ENCODE data around the gene MMP8.

Gene MMP8

DNA sequence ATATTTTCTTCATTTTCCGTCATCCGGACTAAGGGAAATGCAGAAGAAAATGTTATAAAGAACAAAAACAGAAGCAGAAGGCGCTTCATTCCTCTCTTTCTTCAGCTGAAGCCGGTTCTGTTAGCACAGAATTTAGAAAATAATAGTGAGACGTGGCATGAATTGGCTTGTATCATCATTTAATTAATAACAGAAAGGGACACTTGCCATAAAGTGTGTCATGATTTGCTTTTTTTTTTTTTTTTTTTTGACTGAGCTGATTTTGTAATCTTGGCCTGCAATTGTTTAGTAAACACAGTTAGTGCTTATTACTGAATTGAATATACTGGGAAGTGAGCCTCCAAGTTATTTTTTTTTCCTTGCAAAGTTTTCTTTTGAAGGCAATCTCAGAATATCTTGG lies 19.1 kb downstream of the MMP8 start, which contains the start of gene MMP27:
Gene MMP27, minus strand, starts transcription at position 144 of the 400 bp plus-strand sequence. Its CDS starts 55 bp downstream, at position 89.
- no peak for DNase-seq (ENCODE audit: low read depth)
- no peak for TF ChIP-seq CTCF (conservative IDR thresholded peaks at IDR 0.05; ENCODE audit: low read depth, low read length)
- no peak within 1 kb of the TSS for H3K4me3 ChIP-seq (ENCODE audit: low read length)

DNA sequence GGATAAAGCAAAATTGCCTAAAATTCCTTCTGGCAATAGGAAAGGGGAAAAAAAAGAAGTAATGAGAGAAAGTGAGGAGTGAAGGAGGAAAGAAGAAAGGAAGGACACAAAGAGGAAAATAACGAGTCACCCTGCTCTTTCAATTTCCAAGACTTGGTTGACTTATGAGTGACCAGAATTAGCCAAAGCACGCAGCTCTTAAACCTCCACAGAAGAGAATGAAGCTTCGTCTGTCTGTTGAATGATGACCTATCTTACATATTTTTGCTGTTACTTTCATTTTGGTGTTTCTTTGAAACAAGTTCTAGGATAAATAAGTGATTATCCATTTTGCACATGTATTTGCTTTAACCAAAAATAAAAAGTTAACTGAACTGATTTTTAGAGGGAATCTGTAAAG lies 19.9 kb downstream of the MMP8 start:
- no peak for DNase-seq (ENCODE audit: low read depth)
- no peak overlapping the region for H3K4me3 ChIP-seq (ENCODE audit: low read length)
- no peak for TF ChIP-seq CTCF (conservative IDR thresholded peaks at IDR 0.05; ENCODE audit: low read depth, low read length)

DNA sequence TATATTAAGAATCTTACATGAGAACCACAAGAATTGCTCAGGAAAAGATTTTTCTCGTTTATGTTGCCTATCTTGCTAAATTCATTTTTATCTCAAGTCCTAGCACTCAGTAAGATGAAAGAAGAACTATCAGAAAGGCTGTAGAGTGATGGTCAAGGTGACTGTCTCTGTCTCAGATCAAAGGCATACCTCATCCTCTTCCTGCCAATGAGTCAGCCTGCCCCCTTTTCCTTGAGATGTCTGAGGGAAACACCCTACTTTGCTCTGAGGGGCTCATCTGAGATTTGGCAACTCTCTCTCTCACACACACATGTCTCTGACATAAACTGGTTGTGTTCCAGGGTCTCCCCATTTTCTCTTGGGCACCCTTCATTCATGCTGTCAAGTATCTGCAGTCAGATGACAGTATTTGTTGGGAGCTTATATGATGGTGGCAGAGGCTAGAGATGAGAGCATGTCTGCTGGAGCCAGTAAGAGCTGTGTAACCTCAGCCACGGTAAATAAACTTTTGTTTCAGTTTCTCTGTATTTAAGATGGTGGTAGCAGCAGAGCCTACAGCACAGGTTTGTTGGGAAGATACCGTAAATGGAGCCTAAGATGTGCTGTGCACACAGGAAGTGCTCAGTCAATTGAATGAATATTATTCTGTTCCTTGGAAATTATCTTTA lies 20.8 kb downstream of the MMP8 start:
- no peak overlapping the region for H3K4me3 ChIP-seq (ENCODE audit: low read length)
- no peak for DNase-seq (ENCODE audit: low read depth)
- TF ChIP-seq CTCF (conservative IDR thresholded peaks at IDR 0.05; ENCODE audit: low read depth, low read length) = no peak

DNA sequence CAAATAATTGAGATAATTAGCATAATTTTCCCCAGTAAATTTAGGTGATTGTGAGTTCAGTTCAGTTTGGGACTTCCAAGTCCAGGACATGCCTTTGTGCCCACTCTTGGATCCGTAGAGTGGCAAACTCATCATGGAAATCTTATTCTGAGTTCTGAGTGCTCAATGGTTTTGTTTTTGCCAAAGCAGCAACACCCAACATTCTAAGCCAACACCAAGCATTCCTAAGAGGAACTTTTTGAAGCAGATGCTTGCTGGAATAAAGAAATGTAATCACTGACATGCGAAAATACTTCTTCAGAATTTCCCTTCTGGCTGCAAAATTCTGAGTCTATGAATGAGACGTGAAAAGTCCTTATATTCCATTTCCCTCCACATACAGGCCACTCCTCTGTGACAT lies 29.6 kb downstream of the MMP8 start:
- no peak overlapping the region for H3K4me3 ChIP-seq (ENCODE audit: low read length)
- no peak for DNase-seq (ENCODE audit: low read depth)
- no peak for TF ChIP-seq CTCF (conservative IDR thresholded peaks at IDR 0.05; ENCODE audit: low read depth, low read length)

- no peak for DNase-seq (ENCODE audit: low read depth)
- no peak for TF ChIP-seq CTCF (conservative IDR thresholded peaks at IDR 0.05; ENCODE audit: low read depth, low read length)
- no peak overlapping the region for H3K4me3 ChIP-seq (ENCODE audit: low read length)
These were observed 39.0 kb downstream of the MMP8 start for GRCh38 chr11:102685754-102686153.

DNA sequence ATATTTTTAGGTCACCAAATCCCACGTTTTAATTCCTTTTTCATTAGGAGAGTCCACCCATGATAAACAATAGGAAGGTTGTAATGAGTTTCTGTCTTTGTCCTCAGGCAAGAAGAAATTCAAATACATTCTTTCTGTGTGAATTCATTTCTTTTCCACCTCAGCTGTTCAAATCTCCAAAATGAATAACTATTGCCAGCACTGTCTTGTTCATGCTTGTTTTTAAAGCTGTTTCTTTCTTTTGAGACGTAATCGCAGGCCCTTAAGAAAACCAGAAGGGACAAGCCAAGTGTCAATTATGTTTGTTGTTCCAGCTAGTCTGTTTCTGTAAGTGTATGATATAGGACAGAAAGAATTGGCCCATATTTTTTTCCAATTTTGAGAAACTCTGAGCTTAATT lies 39.4 kb downstream of the MMP8 start:
- DNase-seq (ENCODE audit: low read depth) = no peak
- TF ChIP-seq CTCF (conservative IDR thresholded peaks at IDR 0.05; ENCODE audit: low read depth, low read length) = no peak
- no peak overlapping the region for H3K4me3 ChIP-seq (ENCODE audit: low read length)

GRCh38 chr11:102683277-102683676 lies 41.5 kb downstream of the MMP8 start:
- TF ChIP-seq CTCF (conservative IDR thresholded peaks at IDR 0.05; ENCODE audit: low read depth, low read length) = no peak
- DNase-seq (ENCODE audit: low read depth) = no peak
- H3K4me3 ChIP-seq (ENCODE audit: low read length) = no peak overlapping the region
